Mucosa of stomach (tissue), 1 donor: ENCODE data around the gene NCK2.
"Not testable (repeated sequence)": the region's sequence is repeated elsewhere in the genome, so short reads cannot be mapped to it uniquely, and the experiment has no call there.

Experiments used
- H3K27me3 ChIP-seq: one replicate; pipeline ENCODE4 v1.7.0; 2013; ENCODE audit warnings: mild to moderate bottlenecking, low read length; ENCODE audit not compliant: control insufficient read depth, insufficient read depth
- H3K36me3 ChIP-seq: one replicate; pipeline ENCODE4 v1.7.0; 2013; ENCODE audit warnings: low read length; ENCODE audit not compliant: control insufficient read depth, insufficient read depth
- H3K4me1 ChIP-seq: one replicate; pipeline ENCODE4 v1.7.0; 2013; ENCODE audit warnings: mild to moderate bottlenecking, low read length; ENCODE audit not compliant: control insufficient read depth, insufficient read depth
- H3K4me3 ChIP-seq: one replicate; pipeline ENCODE4 v1.7.0; 2013; ENCODE audit warnings: low read length
- H3K9ac ChIP-seq: one replicate; pipeline ENCODE4 v1.7.0; 2013; ENCODE audit warnings: mild to moderate bottlenecking, low read length, moderate library complexity
- H3K9me3 ChIP-seq: one replicate; pipeline ENCODE4 v1.7.0; 2013; ENCODE audit warnings: mild to moderate bottlenecking, low read length, moderate library complexity; ENCODE audit not compliant: control insufficient read depth
- donor health status: Pancreatic carcinoma.

Gene NCK2

GRCh38 chr2:105750735-105751134 is 6.0 kb downstream of the NCK2 start:
- H3K27me3 ChIP-seq: no peaks in the 10 kb centered on the region
- H3K4me1 ChIP-seq: peaks cover 65% of the 10 kb centered on the region
- no peak overlapping the region for H3K4me3 ChIP-seq
- no peaks in the 10 kb centered on the region for H3K9me3 ChIP-seq
- no peaks in the 10 kb centered on the region for H3K36me3 ChIP-seq
- H3K9ac ChIP-seq: no peak overlapping the region

GRCh38 chr2:105751272-105751671 is 6.6 kb downstream of the NCK2 start:
- Histone ChIP-seq H3K4me3 (no peak overlapping the region), H3K9ac (no peak overlapping the region), H3K9me3 (no peaks in the 10 kb centered on the region), H3K4me1 (peaks cover 66% of the 10 kb centered on the region), H3K27me3 (no peaks in the 10 kb centered on the region), H3K36me3 (no peaks in the 10 kb centered on the region)

GRCh38 chr2:105752691-105753358 is 8.1 kb downstream of the NCK2 start:
- Histone ChIP-seq H3K36me3 (no peaks in the 10 kb centered on the region), H3K9me3 (no peaks in the 10 kb centered on the region), H3K4me1 (peaks cover 51% of the 10 kb centered on the region), H3K27me3 (no peaks in the 10 kb centered on the region), H3K4me3 (no peak overlapping the region), H3K9ac (no peak overlapping the region)

GRCh38 chr2:105753380-105753779 is 8.7 kb downstream of the NCK2 start:
- H3K27me3 ChIP-seq: no peaks in the 10 kb centered on the region
- H3K9me3 ChIP-seq: no peaks in the 10 kb centered on the region
- H3K4me3 ChIP-seq: no peak overlapping the region
- H3K9ac ChIP-seq: no peak overlapping the region
- H3K4me1 ChIP-seq: peaks cover 47% of the 10 kb centered on the region
- no peaks in the 10 kb centered on the region for H3K36me3 ChIP-seq

GRCh38 chr2:105754011-105754410 is 9.3 kb downstream of the NCK2 start:
- Histone ChIP-seq H3K4me1 (peaks cover 43% of the 10 kb centered on the region), H3K4me3 (no peak overlapping the region), H3K27me3 (no peaks in the 10 kb centered on the region), H3K36me3 (no peaks in the 10 kb centered on the region), H3K9me3 (no peaks in the 10 kb centered on the region), H3K9ac (no peak overlapping the region)

GRCh38 chr2:105754994-105755393 is 10.3 kb downstream of the NCK2 start:
- Histone ChIP-seq H3K9ac (no peak overlapping the region), H3K9me3 (no peaks in the 10 kb centered on the region), H3K36me3 (no peaks in the 10 kb centered on the region), H3K4me1 (peaks cover 39% of the 10 kb centered on the region), H3K4me3 (no peak overlapping the region), H3K27me3 (no peaks in the 10 kb centered on the region)

GRCh38 chr2:105755895-105756294 is 11.2 kb downstream of the NCK2 start:
- Histone ChIP-seq H3K4me3 (no peak overlapping the region), H3K9me3 (no peaks in the 10 kb centered on the region), H3K36me3 (no peaks in the 10 kb centered on the region), H3K4me1 (peaks cover 33% of the 10 kb centered on the region), H3K9ac (no peak overlapping the region), H3K27me3 (no peaks in the 10 kb centered on the region)

GRCh38 chr2:105756435-105756834 is 11.7 kb downstream of the NCK2 start:
- Histone ChIP-seq H3K27me3 (no peaks in the 10 kb centered on the region), H3K36me3 (no peaks in the 10 kb centered on the region), H3K9ac (no peak overlapping the region), H3K4me3 (no peak overlapping the region), H3K4me1 (peaks cover 31% of the 10 kb centered on the region), H3K9me3 (no peaks in the 10 kb centered on the region)

- H3K27me3 ChIP-seq, H3K36me3 ChIP-seq, H3K9ac ChIP-seq, H3K4me3 ChIP-seq, H3K9me3 ChIP-seq: not testable (repeated sequence)
- H3K4me1 ChIP-seq: peaks cover 31% of the 10 kb centered on the region
Measured at GRCh38 chr2:105756865-105757264, 12.2 kb downstream of the NCK2 start.

GRCh38 chr2:105757433-105757832 is 12.7 kb downstream of the NCK2 start:
- H3K9ac ChIP-seq: no peak overlapping the region
- no peaks in the 10 kb centered on the region for H3K9me3 ChIP-seq
- peaks cover 31% of the 10 kb centered on the region for H3K4me1 ChIP-seq
- H3K27me3 ChIP-seq: no peaks in the 10 kb centered on the region
- no peaks in the 10 kb centered on the region for H3K36me3 ChIP-seq
- no peak overlapping the region for H3K4me3 ChIP-seq

GRCh38 chr2:105760191-105760590 is 15.5 kb downstream of the NCK2 start:
- no peaks in the 10 kb centered on the region for H3K36me3 ChIP-seq
- H3K27me3 ChIP-seq: no peaks in the 10 kb centered on the region
- H3K4me3 ChIP-seq: no peak overlapping the region
- peaks cover 14% of the 10 kb centered on the region for H3K4me1 ChIP-seq
- H3K9me3 ChIP-seq: no peaks in the 10 kb centered on the region
- H3K9ac ChIP-seq: no peak overlapping the region

- Histone ChIP-seq H3K27me3 (no peaks in the 10 kb centered on the region), H3K9ac (no peak overlapping the region), H3K4me1 (peaks cover 8% of the 10 kb centered on the region), H3K4me3 (no peak overlapping the region), H3K9me3 (no peaks in the 10 kb centered on the region), H3K36me3 (no peaks in the 10 kb centered on the region)
Measured at GRCh38 chr2:105760639-105761337, 16.1 kb downstream of the NCK2 start.
